Progenitor cell of endocrine pancreas (in vitro differentiated cells): ENCODE measurements around the gene SOX12. TPM values are rescaled to one million over a fixed set of nuclear protein-coding genes. Genes with fewer than 3 reads are reported as not detected.

Experiments used
- DNase-seq: peaks from one replicate; pipeline ENCODE4 v3.0.0; 2021; ENCODE audit warnings: low spot score; ENCODE audit not compliant: unreplicated experiment
- H3K27ac Mint-ChIP-seq: 2 replicates; pipeline ENCODE4 v1.8.0; 2021; ENCODE audit warnings: mild to moderate bottlenecking, moderate library complexity, mixed read lengths
- H3K27me3 Mint-ChIP-seq: 2 replicates; pipeline ENCODE4 v1.8.0; 2021; ENCODE audit warnings: mixed read lengths
- H3K36me3 Mint-ChIP-seq: 2 replicates; pipeline ENCODE4 v1.8.0; 2022; ENCODE audit warnings: mixed read lengths; ENCODE audit not compliant: insufficient read depth
- H3K4me1 Mint-ChIP-seq: 2 replicates; pipeline ENCODE4 v1.8.0; 2021; ENCODE audit warnings: low read depth, mixed read lengths
- H3K4me3 Mint-ChIP-seq: 2 replicates; pipeline ENCODE4 v1.8.0; 2021; ENCODE audit warnings: low read depth, mild to moderate bottlenecking, moderate library complexity, mixed read lengths
- H3K9me3 Mint-ChIP-seq: 2 replicates; pipeline ENCODE4 v1.8.0; 2021; ENCODE audit warnings: low read depth, mixed read lengths
- total RNA-seq: library from RNA; stranded (reverse); gene quantifications from 2 replicates; pipeline ENCODE4 v1.2.1, GENCODE V29; 2021
- TF ChIP-seq, protein P1 (sequence below): fragments of 200-600 bp; sonication (generic); IDR thresholded peaks from one replicate; pipeline ENCODE4 v1.5.0; 2021; ENCODE audit warnings: antibody characterized with exemption, mild to moderate bottlenecking; ENCODE audit not compliant: unreplicated experiment

The SOX12 gene
- total RNA-seq, 1 donor from 2014 or later: 59.0 TPM

DNA sequence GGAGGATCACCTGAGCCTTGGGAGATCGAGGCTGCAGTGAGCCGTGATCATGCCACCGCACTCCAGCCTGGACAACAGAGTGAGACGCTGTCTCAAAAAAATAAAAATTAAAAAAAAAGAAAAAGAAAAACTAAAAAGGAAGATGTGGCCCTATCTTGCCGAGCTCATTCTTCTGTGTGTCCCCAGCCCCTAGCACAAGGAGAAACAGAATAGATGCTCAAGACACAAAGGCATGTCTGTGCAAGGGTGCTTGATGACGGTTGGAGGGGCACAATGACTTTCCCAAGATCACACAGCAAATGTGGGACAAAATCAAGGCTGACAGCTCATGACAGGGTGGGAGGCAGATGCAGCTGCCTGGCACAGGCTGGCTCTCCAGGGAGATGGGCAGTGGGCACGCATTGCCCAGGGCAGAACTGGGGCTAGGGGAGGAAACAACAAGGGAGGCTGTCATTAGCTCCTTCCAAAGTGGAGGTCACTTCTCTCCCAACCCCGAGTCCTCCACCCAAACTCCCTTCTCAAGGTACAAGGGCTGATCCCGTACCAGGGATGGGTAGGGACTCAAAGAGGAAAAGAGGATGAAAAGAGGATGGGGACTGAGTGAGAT, 20.8 kb downstream of the SOX12 start:
- TF ChIP-seq, protein P1, sequence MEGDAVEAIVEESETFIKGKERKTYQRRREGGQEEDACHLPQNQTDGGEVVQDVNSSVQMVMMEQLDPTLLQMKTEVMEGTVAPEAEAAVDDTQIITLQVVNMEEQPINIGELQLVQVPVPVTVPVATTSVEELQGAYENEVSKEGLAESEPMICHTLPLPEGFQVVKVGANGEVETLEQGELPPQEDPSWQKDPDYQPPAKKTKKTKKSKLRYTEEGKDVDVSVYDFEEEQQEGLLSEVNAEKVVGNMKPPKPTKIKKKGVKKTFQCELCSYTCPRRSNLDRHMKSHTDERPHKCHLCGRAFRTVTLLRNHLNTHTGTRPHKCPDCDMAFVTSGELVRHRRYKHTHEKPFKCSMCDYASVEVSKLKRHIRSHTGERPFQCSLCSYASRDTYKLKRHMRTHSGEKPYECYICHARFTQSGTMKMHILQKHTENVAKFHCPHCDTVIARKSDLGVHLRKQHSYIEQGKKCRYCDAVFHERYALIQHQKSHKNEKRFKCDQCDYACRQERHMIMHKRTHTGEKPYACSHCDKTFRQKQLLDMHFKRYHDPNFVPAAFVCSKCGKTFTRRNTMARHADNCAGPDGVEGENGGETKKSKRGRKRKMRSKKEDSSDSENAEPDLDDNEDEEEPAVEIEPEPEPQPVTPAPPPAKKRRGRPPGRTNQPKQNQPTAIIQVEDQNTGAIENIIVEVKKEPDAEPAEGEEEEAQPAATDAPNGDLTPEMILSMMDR: no peak
- H3K27me3 Mint-ChIP-seq: peaks cover 3% of the 10 kb centered on the region
- peaks cover 16% of the 10 kb centered on the region for H3K4me1 Mint-ChIP-seq
- no peaks in the 10 kb centered on the region for H3K9me3 Mint-ChIP-seq
- H3K27ac Mint-ChIP-seq: peak overlapping the region; percentile 89
- H3K4me3 Mint-ChIP-seq: peak overlapping the region; percentile 86
- peaks cover 4% of the 10 kb centered on the region for H3K36me3 Mint-ChIP-seq
- no peak for DNase-seq

DNA sequence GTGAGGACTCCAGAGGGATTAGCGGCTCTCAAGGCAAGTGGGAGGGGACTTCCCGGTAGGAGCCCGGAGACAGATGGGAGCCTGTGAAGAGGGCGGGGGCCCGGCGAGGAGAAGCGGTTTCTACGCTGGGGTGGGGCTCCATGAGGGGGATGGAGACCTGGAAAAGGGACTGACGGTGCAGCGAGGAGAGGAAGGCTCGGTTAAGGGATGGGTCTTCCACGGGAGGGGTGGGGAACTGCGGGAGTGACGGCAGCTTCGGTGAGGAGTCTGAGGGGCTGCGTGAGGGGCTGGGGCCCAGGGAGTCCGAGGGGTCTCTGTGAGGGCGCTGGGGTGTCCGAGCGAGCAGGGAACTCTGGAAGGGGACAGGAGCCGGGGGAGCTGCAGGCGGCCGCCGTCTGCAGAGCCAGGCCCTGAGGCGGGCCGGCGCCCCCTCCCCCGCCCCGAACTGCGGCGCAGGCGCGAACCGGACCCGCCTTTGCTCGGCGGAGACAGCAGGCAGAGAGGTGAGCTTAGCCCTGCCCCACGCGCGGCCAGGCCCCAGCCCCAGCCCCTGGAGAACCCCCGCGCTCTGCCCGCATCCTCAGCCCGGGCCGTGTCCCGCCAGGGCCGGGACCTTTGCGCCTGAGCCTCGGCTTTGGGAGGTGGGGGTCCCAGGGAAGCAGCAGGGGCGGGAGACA, 21.4 kb downstream of the SOX12 start, which contains the start of gene NRSN2:
NRSN2 (plus strand) TSS at position 472 of the 677 bp plus-strand sequence. CDS start 2,533 bp downstream, outside the sequence.
- Mint-ChIP-seq H3K4me1 (peaks cover 16% of the 10 kb centered on the region), H3K4me3 (peak within 1 kb of the TSS; percentile 86), H3K27me3 (peaks cover 3% of the 10 kb centered on the region), H3K27ac (peak within 1 kb of the TSS; percentile 97), H3K9me3 (no peaks in the 10 kb centered on the region), H3K36me3 (peaks cover 4% of the 10 kb centered on the region)
- peak; percentile 58 for DNase-seq
- TF ChIP-seq, protein P1: no peak

DNA sequence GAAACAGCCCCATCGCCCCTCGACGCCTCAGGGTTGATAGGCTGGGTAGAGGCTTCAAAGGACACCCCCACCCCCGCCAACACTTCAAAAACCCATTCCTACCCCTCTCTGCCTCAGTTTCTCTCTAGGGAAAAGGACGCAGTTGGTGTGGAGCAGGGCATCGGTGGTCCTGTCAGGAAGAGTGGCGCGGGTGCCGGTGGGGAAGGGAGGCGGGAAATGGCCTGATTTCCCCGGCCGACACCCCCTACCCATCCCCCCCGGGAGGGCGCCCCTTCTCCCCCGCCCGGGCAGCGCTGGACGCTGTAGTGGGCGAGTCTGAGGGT, 21.9 kb downstream of the SOX12 start:
- H3K4me1 Mint-ChIP-seq: peaks cover 16% of the 10 kb centered on the region
- peaks cover 4% of the 10 kb centered on the region for H3K36me3 Mint-ChIP-seq
- peak overlapping the region; percentile 33 for H3K27ac Mint-ChIP-seq
- no peak for DNase-seq
- peaks cover 3% of the 10 kb centered on the region for H3K27me3 Mint-ChIP-seq
- H3K4me3 Mint-ChIP-seq: peak overlapping the region; percentile 86
- TF ChIP-seq, protein P1: no peak
- no peaks in the 10 kb centered on the region for H3K9me3 Mint-ChIP-seq

DNA sequence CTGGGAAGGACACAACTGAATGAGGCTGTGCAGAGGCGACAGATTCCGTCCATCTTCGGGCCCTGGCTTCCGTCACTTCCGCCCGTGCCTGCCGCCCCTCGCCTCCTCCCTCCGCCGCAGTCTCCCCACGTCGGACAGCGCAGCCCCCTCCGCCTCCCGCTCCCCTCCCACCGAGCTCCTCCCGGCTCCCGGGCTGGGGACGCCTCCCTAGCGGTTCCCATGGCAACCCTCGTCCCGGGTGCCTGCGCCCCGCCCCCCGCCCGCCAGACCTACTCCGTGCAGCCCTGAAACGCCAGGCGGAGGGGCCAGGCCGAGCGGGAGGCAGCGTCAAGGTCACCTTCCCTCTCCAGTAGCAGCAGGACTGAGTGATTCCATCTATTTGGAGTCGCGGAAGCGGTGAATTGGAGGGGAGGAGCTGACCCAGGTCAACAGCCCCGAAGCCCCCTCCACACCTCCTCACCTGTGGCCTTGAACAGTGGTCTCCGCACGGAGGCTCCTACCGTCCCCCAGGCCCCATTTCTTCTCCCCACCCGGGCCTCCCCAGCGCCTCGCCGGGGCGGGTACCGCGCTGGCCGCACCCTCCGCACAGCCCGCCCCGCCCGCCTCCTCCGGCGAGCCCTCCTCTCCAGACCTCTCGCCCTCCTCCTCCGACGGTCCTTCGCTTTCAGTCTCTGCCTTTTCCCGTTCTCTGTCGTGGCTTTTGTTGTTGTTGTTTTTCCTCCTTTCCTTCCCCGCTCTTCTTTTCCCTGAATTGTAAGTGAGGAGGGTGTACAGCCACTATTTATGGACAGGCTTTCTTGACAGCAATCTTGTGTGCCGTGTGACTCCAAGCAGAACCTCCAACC, 22.5 kb downstream of the SOX12 start:
- Mint-ChIP-seq H3K36me3 (peaks cover 4% of the 10 kb centered on the region), H3K4me1 (peaks cover 16% of the 10 kb centered on the region), H3K27me3 (peaks cover 3% of the 10 kb centered on the region), H3K27ac (peak overlapping the region; percentile 97), H3K4me3 (peak overlapping the region; percentile 86), H3K9me3 (no peaks in the 10 kb centered on the region)
- TF ChIP-seq, protein P1: no peak
- peak; percentile 91 for DNase-seq
